Glomerular visceral epithelial cell (primary cell): ENCODE data around the gene SMAD6.
A peak's percentile ranks its signal among the peaks of the same experiment; 100 is the strongest.
"Not testable (repeated sequence)": the region's sequence is repeated elsewhere in the genome, so short reads cannot be mapped to it uniquely, and the experiment has no call there.

ENCODE experiments used
- DNase-seq: peaks from one replicate; pipeline ENCODE4 v3.0.0-alpha.2; 2016; ENCODE audit errors: extremely low spot score

The SMAD6 gene

DNA sequence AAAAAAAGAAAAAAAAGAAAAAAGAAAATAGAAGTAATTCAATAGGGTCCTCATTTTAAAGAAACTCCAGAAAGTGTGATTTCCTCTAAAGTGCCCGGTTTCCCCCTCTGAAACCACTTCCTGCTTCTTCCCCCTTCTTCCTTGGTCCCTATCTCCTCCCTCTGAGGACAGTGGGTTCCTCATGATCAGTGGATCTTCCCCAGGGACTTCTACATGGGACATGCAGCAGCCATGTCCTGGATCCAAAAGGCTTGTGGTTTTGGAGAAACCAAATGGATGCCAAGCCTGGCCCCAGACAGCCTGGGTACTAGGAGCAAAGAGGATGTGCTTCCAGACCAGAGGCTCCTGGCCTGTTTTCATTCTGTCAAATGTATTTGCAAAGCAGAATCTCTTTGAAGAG, 26.6 kb upstream of the SMAD6 start:
- no peak for DNase-seq

DNA sequence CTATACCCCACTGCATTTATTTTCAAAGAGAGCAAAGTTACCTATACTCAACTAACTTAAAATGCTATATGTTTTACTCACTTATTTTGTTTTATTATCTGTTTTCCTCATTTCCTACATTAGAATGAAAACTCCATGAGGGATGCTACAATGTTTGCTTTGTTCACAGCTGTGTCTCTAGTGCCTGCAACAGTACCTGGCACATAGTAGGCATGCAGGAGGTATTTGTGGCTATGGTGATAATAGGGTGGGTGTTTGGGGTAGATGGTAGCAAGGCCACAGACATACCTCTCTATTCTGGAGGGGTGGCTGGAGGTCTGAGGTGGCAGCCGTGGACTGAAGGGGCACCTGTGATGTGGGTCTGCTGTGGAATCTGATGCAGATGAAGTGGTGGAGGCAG, 24.7 kb upstream of the SMAD6 start:
- DNase-seq: no peak

GRCh38 chr15:66679061-66679656, 22.9 kb upstream of the SMAD6 start:
- no peak for DNase-seq

DNA sequence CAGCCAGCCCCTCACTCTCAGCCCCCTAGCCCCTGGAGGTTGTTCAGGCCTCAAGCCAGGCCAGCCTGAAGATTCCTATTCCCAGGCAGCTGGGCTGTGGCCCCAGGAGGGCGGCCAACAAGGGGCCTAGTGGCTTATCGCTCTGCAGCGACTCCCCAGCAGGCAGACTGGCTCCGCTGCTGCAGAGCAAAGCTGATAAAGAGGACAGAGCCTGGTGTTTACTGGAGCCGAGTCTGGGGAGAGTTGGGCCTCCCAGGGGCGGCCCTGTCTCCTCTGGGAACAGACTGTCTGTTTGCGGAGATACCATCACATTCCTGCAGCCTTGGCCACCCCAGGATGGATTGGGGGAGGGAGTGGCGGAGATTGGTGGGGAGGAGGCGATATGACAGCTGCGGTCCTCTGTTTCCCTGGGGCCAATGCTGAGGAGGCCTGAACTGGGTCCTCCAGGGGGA, 22.4 kb upstream of the SMAD6 start:
- DNase-seq: no peak

GRCh38 chr15:66680502-66680901, 21.5 kb upstream of the SMAD6 start:
- no peak for DNase-seq

DNA sequence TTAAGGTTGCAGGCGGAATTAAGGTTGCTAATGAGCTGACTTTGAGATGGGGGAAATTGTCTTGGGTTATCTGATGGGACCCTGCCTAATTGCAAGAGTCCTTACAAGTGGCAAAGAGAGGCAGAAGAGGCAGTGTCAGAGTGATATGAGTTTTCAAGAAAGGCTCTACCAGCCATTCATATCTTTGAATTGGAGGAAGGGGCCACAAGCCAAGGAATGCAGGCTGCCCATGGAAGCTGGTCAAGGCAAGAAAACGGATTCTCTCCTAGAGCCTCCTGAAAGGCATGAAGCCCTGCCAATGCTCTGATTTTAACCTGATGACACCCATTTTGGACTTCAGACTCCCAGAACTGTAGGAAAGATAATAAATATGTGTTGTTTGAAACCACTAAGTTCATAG, 20.6 kb upstream of the SMAD6 start:
- no peak for DNase-seq

- DNase-seq: no peak
These were observed 19.8 kb upstream of the SMAD6 start for GRCh38 chr15:66682246-66682645.

DNA sequence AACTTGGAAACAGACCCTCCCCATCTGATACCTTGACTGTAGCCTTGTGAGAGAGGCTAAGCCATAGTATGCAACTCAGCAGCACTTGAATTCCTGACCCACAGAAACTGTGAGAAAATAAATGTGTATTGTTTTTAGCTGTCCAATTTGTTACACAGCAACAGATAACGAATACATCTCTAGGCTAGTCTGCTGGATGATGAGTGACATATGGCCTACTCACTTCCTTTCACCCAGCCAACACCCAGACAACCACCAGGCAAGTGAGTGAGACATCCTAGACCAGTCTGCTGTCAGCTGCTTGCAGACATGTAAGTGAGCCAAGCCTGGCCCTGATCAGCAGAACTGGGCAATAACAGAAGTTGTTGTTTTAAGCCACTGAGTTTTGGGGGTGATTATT, 19.2 kb upstream of the SMAD6 start:
- no peak for DNase-seq

DNA sequence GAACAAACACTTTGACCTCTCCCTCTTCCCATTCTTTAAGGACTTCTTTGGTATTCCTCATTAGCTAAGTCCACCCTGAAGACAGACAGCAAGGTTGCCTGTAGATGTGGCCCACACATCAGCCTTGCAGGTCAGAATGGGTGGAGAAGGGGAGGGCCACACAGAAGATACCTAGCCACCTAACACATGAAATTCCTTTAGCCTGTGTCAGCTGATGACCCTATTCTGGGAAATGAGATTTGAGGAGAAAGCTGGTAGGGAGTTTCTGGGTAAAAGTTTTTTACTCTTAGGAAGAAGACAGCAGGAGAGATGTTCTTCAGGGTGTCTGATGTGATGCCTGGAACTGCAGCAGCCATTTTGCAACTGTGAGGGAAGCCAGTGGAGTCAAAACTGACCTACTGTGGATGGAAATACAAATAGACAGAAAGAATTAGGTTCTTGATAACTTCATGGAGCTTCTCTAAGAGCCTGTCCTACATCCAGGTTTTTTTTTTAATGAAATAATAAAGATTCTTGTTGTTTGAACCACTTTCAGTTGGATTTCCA, 17.8 kb upstream of the SMAD6 start:
- no peak for DNase-seq

GRCh38 chr15:66685638-66686150, 16.3 kb upstream of the SMAD6 start:
- no peak for DNase-seq

GRCh38 chr15:66690912-66691311, 11.1 kb upstream of the SMAD6 start:
- DNase-seq: not testable (repeated sequence)

DNA sequence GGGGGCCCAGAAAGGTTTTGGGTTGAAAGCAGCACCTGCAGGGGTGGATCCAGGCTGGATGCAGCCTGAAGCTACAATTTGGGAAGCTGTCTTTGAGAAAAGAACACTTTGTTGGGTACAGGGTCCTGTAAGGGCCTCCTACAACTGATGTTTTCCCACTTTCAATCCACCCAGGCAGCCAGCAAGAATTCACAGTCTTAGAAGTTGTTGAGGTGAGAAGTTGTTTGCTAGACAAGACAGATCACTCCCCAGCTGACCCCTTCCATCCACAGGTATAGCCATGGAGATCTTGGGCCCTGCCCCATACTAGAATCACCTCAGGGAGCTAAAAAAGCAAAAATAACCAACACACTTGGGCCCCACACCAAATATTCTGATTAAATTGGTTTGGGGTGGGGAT, 10.3 kb upstream of the SMAD6 start:
- no peak for DNase-seq

DNA sequence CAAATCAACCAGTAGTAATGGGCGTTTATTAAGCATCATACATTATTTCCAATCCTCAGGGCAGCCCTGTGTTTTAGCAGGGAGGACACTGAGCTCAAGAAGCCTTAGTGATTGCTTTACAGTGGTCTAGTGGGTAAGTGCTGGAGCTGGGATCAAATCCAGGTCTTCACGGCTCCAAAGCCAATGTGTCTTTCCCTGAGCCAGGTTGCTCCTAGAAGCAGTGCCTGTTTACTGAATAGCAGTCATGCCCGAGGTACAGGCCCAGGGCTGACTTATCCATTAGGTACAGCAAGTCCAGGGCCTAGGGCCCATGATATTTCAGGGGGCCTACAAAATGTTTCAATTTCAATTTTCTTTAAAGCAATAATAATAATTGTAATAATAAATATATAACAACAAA, 9.6 kb upstream of the SMAD6 start:
- no peak for DNase-seq

GRCh38 chr15:66692808-66693596, 9.0 kb upstream of the SMAD6 start:
- DNase-seq: no peak

DNA sequence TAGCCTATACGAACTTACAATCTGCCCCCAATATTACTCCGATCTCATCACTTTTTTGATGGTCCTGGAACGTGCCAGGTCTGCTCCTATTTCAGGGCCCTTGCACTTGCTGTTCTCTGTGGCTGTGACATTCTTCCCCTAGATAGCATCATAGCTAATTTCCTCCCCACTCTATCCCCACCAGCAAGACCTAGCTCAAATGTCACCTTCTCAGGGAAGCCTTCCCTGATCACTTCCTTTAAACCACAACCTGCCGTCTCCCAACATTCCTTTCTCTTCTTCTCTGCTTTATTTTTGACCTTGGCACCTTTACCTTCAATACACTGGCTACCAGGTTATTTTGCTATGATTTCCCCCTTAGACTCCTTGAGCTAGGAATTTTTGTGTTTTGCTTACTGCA, 5.3 kb upstream of the SMAD6 start:
- DNase-seq: no peak

DNA sequence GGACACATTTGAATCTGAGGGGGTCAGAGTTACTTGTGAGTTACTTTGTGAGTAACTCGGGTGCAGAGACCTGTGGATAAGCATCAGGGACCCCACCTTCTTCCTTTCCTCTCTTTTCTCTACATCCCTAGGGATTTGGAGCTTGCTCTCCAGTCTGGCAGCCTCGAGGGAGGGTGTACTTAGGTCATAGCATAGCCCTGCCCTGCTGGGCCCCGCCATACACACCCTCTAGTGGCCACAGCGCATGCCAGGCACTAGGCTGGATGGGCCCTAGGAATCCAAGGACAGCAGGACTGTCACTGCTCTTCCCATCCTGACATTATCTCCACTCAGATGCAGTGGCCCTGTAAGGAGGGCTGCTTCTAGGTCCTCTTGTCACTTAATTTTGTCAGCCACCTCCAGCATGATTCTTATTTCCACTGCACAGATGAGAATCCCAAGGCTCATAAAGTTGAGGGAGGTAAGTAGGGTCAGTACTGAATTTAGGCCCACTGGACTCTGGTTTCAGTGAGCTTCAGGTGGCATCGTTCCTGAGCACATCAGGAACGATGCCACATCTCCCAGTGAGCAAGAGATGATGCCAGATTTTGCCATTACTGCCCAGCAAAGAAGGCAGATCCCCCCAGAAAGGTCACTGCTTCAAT, 3.6 kb upstream of the SMAD6 start:
- peak; percentile 73 for DNase-seq

- no peak for DNase-seq
These were observed 3.1 kb upstream of the SMAD6 start for GRCh38 chr15:66698971-66699370.

DNA sequence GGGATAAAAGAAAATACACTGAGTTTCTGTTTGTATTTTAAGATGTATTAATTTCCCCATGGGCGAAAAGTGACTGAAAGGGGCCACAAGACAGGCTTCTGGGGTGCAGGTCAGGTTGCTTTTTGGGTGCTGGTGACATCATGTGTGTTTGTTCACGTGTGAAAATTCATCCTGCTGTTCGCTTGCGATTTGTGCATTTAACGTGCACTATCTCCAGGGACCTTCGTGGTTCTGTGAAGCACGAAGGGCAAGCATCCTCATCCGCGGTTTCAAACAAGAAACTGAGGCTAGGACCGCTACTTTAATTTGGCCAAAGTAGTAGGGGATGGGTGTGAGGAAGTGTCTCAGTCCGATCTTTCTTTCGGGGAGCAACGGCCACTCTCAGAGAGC, 1.6 kb upstream of the SMAD6 start:
- DNase-seq: no peak

GRCh38 chr15:66700802-66701421, 1.1 kb upstream of the SMAD6 start:
- peak; percentile 97 for DNase-seq

- no peak for DNase-seq
These were observed 508 bp upstream of the SMAD6 start for GRCh38 chr15:66701422-66702034.

DNA sequence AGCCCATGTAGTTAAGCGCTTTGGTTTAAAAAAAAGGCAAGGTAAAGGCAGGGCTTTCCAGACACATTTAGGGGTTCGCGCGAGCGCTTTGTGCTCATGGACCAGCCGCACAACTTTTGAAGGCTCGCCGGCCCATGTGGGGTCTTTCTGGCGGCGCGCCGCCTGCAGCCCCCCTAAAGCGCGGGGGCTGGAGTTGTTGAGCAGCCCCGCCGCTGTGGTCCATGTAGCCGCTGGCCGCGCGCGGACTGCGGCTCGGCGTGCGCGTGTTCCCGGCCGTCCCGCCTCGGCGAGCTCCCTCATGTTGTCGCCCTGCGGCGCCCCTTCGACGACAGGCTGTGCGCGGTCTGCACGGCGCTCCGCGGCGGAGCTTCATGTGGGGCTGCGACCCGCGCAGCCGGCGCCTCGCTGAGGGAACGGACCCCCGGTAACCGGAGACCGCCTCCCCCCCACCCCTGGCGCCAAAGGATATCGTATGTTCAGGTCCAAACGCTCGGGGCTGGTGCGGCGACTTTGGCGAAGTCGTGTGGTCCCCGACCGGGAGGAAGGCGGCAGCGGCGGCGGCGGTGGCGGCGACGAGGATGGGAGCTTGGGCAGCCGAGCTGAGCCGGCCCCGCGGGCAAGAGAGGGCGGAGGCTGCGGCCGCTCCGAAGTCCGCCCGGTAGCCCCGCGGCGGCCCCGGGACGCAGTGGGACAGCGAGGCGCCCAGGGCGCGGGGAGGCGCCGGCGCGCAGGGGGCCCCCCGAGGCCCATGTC, 927 bp downstream of the SMAD6 start:
- no peak for DNase-seq
